Natural killer cell (primary cell): ENCODE data around the gene SRRD. TPM values are rescaled to one million over a fixed set of nuclear protein-coding genes. Genes with fewer than 3 reads are reported as not detected.

Source experiments
- ATAC-seq, 3 donors: fragments of 150-1000 bp in 2 of 3; fragments of 200-7000 bp in 1 of 3; cut with Tn5 transposase; 1 replicate in 1 of 3; 2 replicates in 2 of 3; pipeline ENCODE4 v1.10.0; 2021; ENCODE audit warnings: mild to moderate bottlenecking in 2 of 3, moderate library complexity in 2 of 3
- DNase-seq, 2 donors: peaks; one replicate each; pipeline versions ENCODE4 v3.0.0 to v3.0.0-alpha.2; 2013 to 2021; ENCODE audit warnings: mixed read lengths in 1 of 2
- H3K27ac ChIP-seq: one replicate; pipeline ENCODE4 v1.5.1; 2013; ENCODE audit warnings: mild to moderate bottlenecking, low read length
- H3K27me3 ChIP-seq: one replicate; pipeline ENCODE4 v1.6.1; 2013; ENCODE audit warnings: low read length; ENCODE audit not compliant: control insufficient read depth, insufficient read depth
- H3K36me3 ChIP-seq: one replicate; pipeline ENCODE4 v1.6.1; 2013; ENCODE audit warnings: low read length; ENCODE audit not compliant: control insufficient read depth, insufficient read depth
- H3K4me1 ChIP-seq: one replicate; pipeline ENCODE4 v1.6.1; 2013; ENCODE audit warnings: low read length; ENCODE audit not compliant: control insufficient read depth, insufficient read depth
- H3K4me3 ChIP-seq: one replicate; pipeline ENCODE4 v1.5.1; 2013; ENCODE audit warnings: low read length
- H3K9me3 ChIP-seq: one replicate; pipeline ENCODE4 v1.6.1; 2013; ENCODE audit warnings: low read length; ENCODE audit not compliant: control insufficient read depth, insufficient read depth
- H3K27ac Mint-ChIP-seq, 2 donors: one replicate each; pipeline ENCODE4 v1.8.0; 2022; ENCODE audit warnings: mild to moderate bottlenecking in 2 of 2, mixed read lengths in 2 of 2, moderate library complexity in 1 of 2
- H3K27me3 Mint-ChIP-seq, 2 donors: one replicate each; pipeline ENCODE4 v1.8.0; 2022; ENCODE audit warnings: low read depth in 2 of 2, mixed read lengths in 2 of 2
- H3K36me3 Mint-ChIP-seq: one replicate; pipeline ENCODE4 v1.8.0; 2022; ENCODE audit warnings: mixed read lengths
- H3K4me1 Mint-ChIP-seq, 2 donors: one replicate each; pipeline ENCODE4 v1.8.0; 2022; ENCODE audit warnings: mixed read lengths in 2 of 2
- H3K4me3 Mint-ChIP-seq: one replicate; pipeline ENCODE4 v1.8.0; 2022; ENCODE audit warnings: mild to moderate bottlenecking, moderate library complexity, mixed read lengths
- H3K9me3 Mint-ChIP-seq, 2 donors: one replicate each; pipeline ENCODE4 v1.8.0; 2022; ENCODE audit warnings: mixed read lengths in 2 of 2
- CTCF ChIP-seq: fragments of 200-600 bp; IDR thresholded peaks from one replicate; pipeline ENCODE4 v1.8.0; 2022; ENCODE audit warnings: antibody characterized with exemption
- WGBS: methylation state at CpG from one replicate; pipeline ENCODE4 v1.1.7; 2013; ENCODE audit warnings: missing lambda C conversion rate; ENCODE audit not compliant: insufficient coverage; 5-methylcytosine and 5-hydroxymethylcytosine counted together
- intact Hi-C: fragments of 100-400 bp; cut with micrococcal nuclease; formaldehyde crosslinking; loops from one replicate; pipeline ENCODE4 v1.14.2; 2022
- total RNA-seq, 4 donors: library from RNA; stranded (reverse); fragments of 120-200 nt in 1 of 4; gene quantifications; one replicate each; pipeline versions ENCODE4 v1.2.3 to v1.2.4, GENCODE V29; 2013 to 2022

Gene SRRD
- total RNA-seq, 3 donors from 2014 or later (not counting 1 experiment from before 2014, with no cell fraction given) = 18.8 to 21.5 (median 21.4) TPM

GRCh38 chr22:26453216-26453615 lies 30.5 kb upstream of the SRRD start:
- H3K36me3 Mint-ChIP-seq = no peaks in the 10 kb centered on the region
- WGBS = 91% methylated on average over 9 of the region's 9 CpGs
- no peaks in the 10 kb centered on the region for H3K4me1 Mint-ChIP-seq
- H3K9me3 Mint-ChIP-seq = no peaks in the 10 kb centered on the region
- H3K4me3 ChIP-seq = no peak overlapping the region
- no peak for DNase-seq
- H3K36me3 ChIP-seq = peaks cover 34% of the 10 kb centered on the region
- no peak overlapping the region for H3K27ac ChIP-seq
- H3K27me3 Mint-ChIP-seq = no peaks in the 10 kb centered on the region
- no peaks in the 10 kb centered on the region for H3K4me1 ChIP-seq
- ATAC-seq = no peak
- no peak overlapping the region for H3K27ac Mint-ChIP-seq
- H3K9me3 ChIP-seq = no peaks in the 10 kb centered on the region
- H3K4me3 Mint-ChIP-seq = no peak overlapping the region
- TF ChIP-seq CTCF = no peak
- no peaks in the 10 kb centered on the region for H3K27me3 ChIP-seq
- intact Hi-C loops = no loop called here

- no peaks in the 10 kb centered on the region for H3K27me3 Mint-ChIP-seq
- no peak for TF ChIP-seq CTCF
- Histone ChIP-seq H3K27me3 (no peaks in the 10 kb centered on the region), H3K4me3 (no peak overlapping the region), H3K27ac (no peak overlapping the region), H3K9me3 (no peaks in the 10 kb centered on the region), H3K4me1 (no peaks in the 10 kb centered on the region), H3K36me3 (peaks cover 37% of the 10 kb centered on the region)
- no peaks in the 10 kb centered on the region for H3K4me1 Mint-ChIP-seq
- no peak for ATAC-seq
- no peak overlapping the region for H3K4me3 Mint-ChIP-seq
- no peaks in the 10 kb centered on the region for H3K36me3 Mint-ChIP-seq
- DNase-seq = no peak
- intact Hi-C loops = no loop called here
- H3K9me3 Mint-ChIP-seq = no peaks in the 10 kb centered on the region
- no peak overlapping the region for H3K27ac Mint-ChIP-seq
- whole genome bisulfite sequencing = 84% methylated on average over 5 of the region's 5 CpGs
Observed at GRCh38 chr22:26453812-26454500, 29.7 kb upstream of the SRRD start.

GRCh38 chr22:26457661-26458272 lies 25.9 kb upstream of the SRRD start:
- intact Hi-C loops = no loop called here
- Histone ChIP-seq H3K27me3 (no peaks in the 10 kb centered on the region), H3K4me3 (no peak overlapping the region), H3K27ac (no peak overlapping the region), H3K9me3 (no peaks in the 10 kb centered on the region), H3K4me1 (no peaks in the 10 kb centered on the region), H3K36me3 (peaks cover 34% of the 10 kb centered on the region)
- no peak for DNase-seq
- no peak for ATAC-seq
- Mint-ChIP-seq H3K27me3 (no peaks in the 10 kb centered on the region), H3K4me3 (no peak overlapping the region), H3K27ac (no peak overlapping the region), H3K9me3 (no peaks in the 10 kb centered on the region), H3K4me1 (no peaks in the 10 kb centered on the region), H3K36me3 (no peaks in the 10 kb centered on the region)
- TF ChIP-seq CTCF = no peak
- 97% methylated on average over 26 of the region's 26 CpGs for WGBS
